Peyer's patch (tissue), 4 donors: ENCODE results near the gene TCF7L2.

ENCODE experiments used
- CTCF ChIP-seq, 6 experiments: fragments of 450-650 bp in 4 of 6; fragments of 200-600 bp in 2 of 6; sonication (generic) in 1 of 6; IDR thresholded peaks; one replicate each; pipeline ENCODE4 v1.5.1; 2017 to 2019; ENCODE audit warnings: antibody characterized with exemption in 6 of 6, mild to moderate bottlenecking in 3 of 6, moderate library complexity in 1 of 6
- POLR2A ChIP-seq, 2 donors: fragments of 450-650 bp; IDR thresholded peaks; one replicate each; pipeline ENCODE4 v1.5.1; 2017; ENCODE audit warnings: antibody characterized with exemption in 2 of 2, mild to moderate bottlenecking in 2 of 2, moderate library complexity in 2 of 2

GRCh38 chr10:112913661-112914287 is 36.3 kb upstream of the TCF7L2 start:
- TF ChIP-seq POLR2A (IDR thresholded peaks at IDR 0.05) (no peak), CTCF (IDR thresholded peaks at IDR 0.05) (no peak)
